H4 (cell line): ENCODE measurements around the gene MCM7. TPM values are rescaled to one million over a fixed set of nuclear protein-coding genes. Genes with fewer than 3 reads are reported as not detected.

Source experiments
- DNase-seq: peaks from one replicate; pipeline ENCODE4 v3.0.0-alpha.2; 2015; ENCODE audit warnings: low spot score
- total RNA-seq: library from RNA; depleted of rRNA; stranded (reverse); fragments of >200 nt; shearing (Covaris generic); gene quantifications from 2 replicates; pipeline ENCODE4 v1.2.3, GENCODE V29; 2014

Gene MCM7
- total RNA-seq, 1 experiment from 2014 or later = 258 TPM

- DNase-seq = peak; percentile 2
Measured at GRCh38 chr7:100122568-100122967, 21.4 kb upstream of the MCM7 start.

- DNase-seq = peak; percentile 2
Measured at GRCh38 chr7:100122067-100122466, 20.9 kb upstream of the MCM7 start.

- no peak for DNase-seq
Measured at GRCh38 chr7:100120733-100121036, 19.5 kb upstream of the MCM7 start.

- peak; percentile 46 for DNase-seq
Measured at GRCh38 chr7:100119970-100120732, 19.0 kb upstream of the MCM7 start.

- DNase-seq = peak; percentile 96
Measured at GRCh38 chr7:100119072-100119969, 18.1 kb upstream of the MCM7 start, which contains the start of the genes CNPY4 and TAF6. CNPY4 (plus strand) TSS chr7:100119634; CDS start chr7:100119745, 111 bp downstream. TAF6 (minus strand) TSS chr7:100119358; CDS start chr7:100114209, 5,149 bp downstream.

- DNase-seq = no peak
Measured at GRCh38 chr7:100118388-100119071, 17.3 kb upstream of the MCM7 start.

GRCh38 chr7:100115026-100115425 is 13.8 kb upstream of the MCM7 start:
- DNase-seq = no peak

GRCh38 chr7:100111914-100112313 is 10.7 kb upstream of the MCM7 start:
- no peak for DNase-seq

- DNase-seq = no peak
Measured at GRCh38 chr7:100111156-100111555, 10.0 kb upstream of the MCM7 start.

- DNase-seq = no peak
Measured at GRCh38 chr7:100109521-100110163, 8.4 kb upstream of the MCM7 start.

GRCh38 chr7:100107890-100108289 is 6.7 kb upstream of the MCM7 start:
- no peak for DNase-seq

- no peak for DNase-seq
Measured at GRCh38 chr7:100107125-100107737, 6.0 kb upstream of the MCM7 start.

- no peak for DNase-seq
Measured at GRCh38 chr7:100106633-100107032, 5.4 kb upstream of the MCM7 start.

GRCh38 chr7:100105534-100105933 is 4.3 kb upstream of the MCM7 start:
- DNase-seq = no peak

GRCh38 chr7:100102950-100103840 is 2.0 kb upstream of the MCM7 start:
- no peak for DNase-seq

GRCh38 chr7:100100420-100101015 is 679 bp downstream of the MCM7 start:
- peak; percentile 95 for DNase-seq

GRCh38 chr7:100099452-100099851 is 1.7 kb downstream of the MCM7 start:
- DNase-seq = no peak

- no peak for DNase-seq
Measured at GRCh38 chr7:100098913-100099312, 2.3 kb downstream of the MCM7 start.

- no peak for DNase-seq
Measured at GRCh38 chr7:100095704-100096103, 5.5 kb downstream of the MCM7 start.

GRCh38 chr7:100095289-100095688 is 5.9 kb downstream of the MCM7 start:
- DNase-seq = no peak
